Psoas muscle (tissue), 8 donors: ENCODE measurements around the gene CLHC1. TPM values are rescaled to one million over a fixed set of nuclear protein-coding genes. Genes with fewer than 3 reads are reported as not detected.
"Not testable (repeated sequence)": the region's sequence is repeated elsewhere in the genome, so short reads cannot be mapped to it uniquely, and the experiment has no call there.

Experiments used
- ATAC-seq, 4 donors: fragments of 200-7000 bp; cut with Tn5 transposase; one replicate each; pipeline ENCODE4 v1.9.1; 2020; ENCODE audit warnings: moderate library complexity in 3 of 4, mild to moderate bottlenecking in 2 of 4
- DNase-seq, 2 donors: peaks; one replicate each; pipeline ENCODE4 v3.0.0-alpha.2; 2020
- H3K27ac ChIP-seq: fragments of 200-600 bp; one replicate; pipeline ENCODE4 v1.8.0; 2022
- H3K27me3 ChIP-seq, 3 donors: fragments of 200-600 bp in 1 of 3; one replicate each; pipeline versions ENCODE4 v1.6.1 to v1.8.0; 2013 to 2022; ENCODE audit warnings: low read length in 2 of 3, mild to moderate bottlenecking in 2 of 3, moderate library complexity in 1 of 3; ENCODE audit not compliant: insufficient read depth in 3 of 3
- H3K36me3 ChIP-seq, 2 donors: fragments of 200-600 bp in 1 of 2; one replicate each; pipeline versions ENCODE4 v1.6.1 to v1.8.0; 2013 to 2022; ENCODE audit warnings: low read depth in 1 of 2, mild to moderate bottlenecking in 1 of 2, moderate library complexity in 1 of 2; ENCODE audit not compliant: insufficient read depth in 1 of 2
- H3K4me1 ChIP-seq: fragments of 200-600 bp; one replicate; pipeline ENCODE4 v1.8.0; 2022
- H3K4me3 ChIP-seq: fragments of 200-600 bp; one replicate; pipeline ENCODE4 v1.8.0; 2022; ENCODE audit warnings: mild to moderate bottlenecking
- H3K9me3 ChIP-seq: fragments of 200-600 bp; one replicate; pipeline ENCODE4 v1.8.0; 2022
- CTCF ChIP-seq: fragments of 200-600 bp; IDR thresholded peaks from one replicate; pipeline ENCODE4 v1.8.0; 2022; ENCODE audit warnings: antibody characterized with exemption
- WGBS, 3 donors: extraction: QIAGEN DNeasy Blood & Tissue Kit; methylation state at CpG; one replicate each; pipeline versions ENCODE4 v1.1.6 to v1.1.7; 2013; 5-methylcytosine and 5-hydroxymethylcytosine counted together
- intact Hi-C, 2 donors: fragments of 100-400 bp; cut with DNase I; formaldehyde crosslinking; loops; one replicate each; pipeline versions ENCODE4 v1.11.0 to v1.14.2; 2022
- polyA plus RNA-seq, 3 donors: library from polyadenylated mRNA; stranded (reverse); fragments of 200-250 nt; gene quantifications; one replicate each; pipeline ENCODE4 v1.2.3, GENCODE V29; 2013
- total RNA-seq, 4 donors: library from RNA; stranded (reverse); fragmentation: NEBNext Ultra II Directional in 2 of 4; extraction: Animal tissue kit (Norgen Biotek cat#: 25700) in 2 of 4; gene quantifications; one replicate each; pipeline versions ENCODE4 v1.2.1 to v1.2.4, GENCODE V29; 2021 to 2023
- donor health status: healthy with polysubstance abuse.
- donor health status: DM: no; HTN: no; CAD: no; lungs with moderate emphysema.
- donor health status: Bipolar disorder and iron deficiency.
- donor health status: healthy.
- donor health status: DM: yes; HTN: yes; CAD: no.
- donor health status: DM: no; HTN: no; CAD: no.
- donor health status: DM: no; HTN: no; CAD: no.
- donor health status: DM: yes; HTN: yes; CAD: no.

Gene CLHC1
- total and polyA plus RNA-seq, 7 donors: 0.47 to 6.8 (median 3.2) TPM

GRCh38 chr2:55269645-55269990 lies 37.5 kb upstream of the CLHC1 start:
- peak in 2 of 4 donors; percentile 10 to 39 for ATAC-seq
- intact Hi-C loops: loop anchor here (2.0 to 5.0 kb wide), 3 partner anchors 37 to 163 kb away; partner anchors contain the start of genes CLHC1 (in 2 of the 2) and RPS27A (in 2 of the 2)

GRCh38 chr2:55268907-55269644 lies 37.0 kb upstream of the CLHC1 start, which contains the start of gene MTIF2:
TSS of gene MTIF2 (minus strand) at chr2:55269231. CDS start at chr2:55263858, 5,373 bp downstream.
- Histone ChIP-seq H3K27ac (peak within 1 kb of the TSS; percentile 92), H3K36me3 (peaks cover 2 to 34% of the 10 kb centered on the region in 2 donors), H3K9me3 (no peaks in the 10 kb centered on the region), H3K4me1 (peaks cover 13% of the 10 kb centered on the region), H3K27me3 (no peaks in the 10 kb centered on the region), H3K4me3 (peak within 1 kb of the TSS; percentile 89)
- ATAC-seq: peak; percentile 99
- peak; percentile 14 for TF ChIP-seq CTCF
- WGBS, 3 donors: 0 to 1% (median 0%) methylated on average over 42 to 43 of the region's 43 CpGs
- peak; percentile 98 for DNase-seq
- intact Hi-C loops: loop anchor here (2.0 to 5.0 kb wide), 3 partner anchors 36 to 163 kb away; partner anchors contain the start of genes CLHC1 (in 2 of the 2) and RPS27A (in 2 of the 2)

More at GRCh38 chr2:55269645-55269990, 37.5 kb upstream of the CLHC1 start:
- Histone ChIP-seq H3K27ac (peak overlapping the region; percentile 92), H3K9me3 (no peaks in the 10 kb centered on the region), H3K4me1 (peaks cover 13% of the 10 kb centered on the region), H3K4me3 (peak overlapping the region; percentile 89), H3K27me3 (no peaks in the 10 kb centered on the region), H3K36me3 (peaks cover 2 to 29% of the 10 kb centered on the region in 2 donors)
- no peak for DNase-seq
- WGBS, 3 donors: 37 to 49% (median 41%) methylated on average over 7 of the region's 7 CpGs
- no peak for TF ChIP-seq CTCF

- DNase-seq (no peak), ATAC-seq (peak in 2 of 4 donors; percentile 22 to 41)
- no peaks in the 10 kb centered on the region for H3K27me3 ChIP-seq
- peaks cover 4 to 41% of the 10 kb centered on the region in 2 donors for H3K36me3 ChIP-seq
- no peaks in the 10 kb centered on the region for H3K9me3 ChIP-seq
- WGBS, 3 donors: 13 to 18% (median 14%) methylated on average over 13 of the region's 13 CpGs
- peak overlapping the region; percentile 92 for H3K27ac ChIP-seq
- peaks cover 13% of the 10 kb centered on the region for H3K4me1 ChIP-seq
- H3K4me3 ChIP-seq: peak overlapping the region; percentile 89
- TF ChIP-seq CTCF: no peak
- intact Hi-C loops: loop anchor here (2.0 to 5.0 kb wide), 3 partner anchors 36 to 164 kb away; partner anchors contain the start of genes CLHC1 (in 2 of the 2) and RPS27A (in 2 of the 2)
Observed at GRCh38 chr2:55268288-55268906, 36.3 kb upstream of the CLHC1 start.

- 74 to 92% (median 90%) methylated on average over 3 of the region's 3 CpGs for WGBS, 3 donors
- H3K4me3 ChIP-seq, H3K27me3 ChIP-seq, H3K4me1 ChIP-seq, H3K9me3 ChIP-seq, H3K27ac ChIP-seq, DNase-seq, ATAC-seq: not testable (repeated sequence)
- intact Hi-C loops: loop anchor here in 1 of 2 donors (10.0 kb wide), 1 partner anchor 1335 kb away; no protein-coding TSS in a partner anchor
- H3K36me3 ChIP-seq: peaks cover 4 to 97% of the 10 kb centered on the region in 2 donors
Observed at GRCh38 chr2:55259586-55259985, 27.5 kb upstream of the CLHC1 start.

- no peak overlapping the region for H3K27ac ChIP-seq
- no peak for DNase-seq
- H3K4me1 ChIP-seq: no peaks in the 10 kb centered on the region
- no peak for ATAC-seq
- H3K9me3 ChIP-seq: no peaks in the 10 kb centered on the region
- H3K36me3 ChIP-seq: peaks cover 3 to 96% of the 10 kb centered on the region in 2 donors
- no peak overlapping the region for H3K4me3 ChIP-seq
- intact Hi-C loops: loop anchor here in 1 of 2 donors (10.0 kb wide), 1 partner anchor 1328 kb away; no protein-coding TSS in a partner anchor
- no peak for TF ChIP-seq CTCF
- WGBS, 3 donors: 85 to 89% (median 89%) methylated on average over 3 of the region's 3 CpGs
- no peaks in the 10 kb centered on the region for H3K27me3 ChIP-seq
Observed at GRCh38 chr2:55252832-55253231, 20.7 kb upstream of the CLHC1 start.
